ENCODE measurements around the gene NRTN. TPM values are rescaled to one million over a fixed set of nuclear protein-coding genes. Genes with fewer than 3 reads are reported as not detected.

Gene NRTN
- total and polyA plus RNA-seq, 2 of the 13 experiments (the other 11 are each of a cell fraction or from before 2014, with no cell fraction given) = 4.1 to 5.3 TPM

DNA sequence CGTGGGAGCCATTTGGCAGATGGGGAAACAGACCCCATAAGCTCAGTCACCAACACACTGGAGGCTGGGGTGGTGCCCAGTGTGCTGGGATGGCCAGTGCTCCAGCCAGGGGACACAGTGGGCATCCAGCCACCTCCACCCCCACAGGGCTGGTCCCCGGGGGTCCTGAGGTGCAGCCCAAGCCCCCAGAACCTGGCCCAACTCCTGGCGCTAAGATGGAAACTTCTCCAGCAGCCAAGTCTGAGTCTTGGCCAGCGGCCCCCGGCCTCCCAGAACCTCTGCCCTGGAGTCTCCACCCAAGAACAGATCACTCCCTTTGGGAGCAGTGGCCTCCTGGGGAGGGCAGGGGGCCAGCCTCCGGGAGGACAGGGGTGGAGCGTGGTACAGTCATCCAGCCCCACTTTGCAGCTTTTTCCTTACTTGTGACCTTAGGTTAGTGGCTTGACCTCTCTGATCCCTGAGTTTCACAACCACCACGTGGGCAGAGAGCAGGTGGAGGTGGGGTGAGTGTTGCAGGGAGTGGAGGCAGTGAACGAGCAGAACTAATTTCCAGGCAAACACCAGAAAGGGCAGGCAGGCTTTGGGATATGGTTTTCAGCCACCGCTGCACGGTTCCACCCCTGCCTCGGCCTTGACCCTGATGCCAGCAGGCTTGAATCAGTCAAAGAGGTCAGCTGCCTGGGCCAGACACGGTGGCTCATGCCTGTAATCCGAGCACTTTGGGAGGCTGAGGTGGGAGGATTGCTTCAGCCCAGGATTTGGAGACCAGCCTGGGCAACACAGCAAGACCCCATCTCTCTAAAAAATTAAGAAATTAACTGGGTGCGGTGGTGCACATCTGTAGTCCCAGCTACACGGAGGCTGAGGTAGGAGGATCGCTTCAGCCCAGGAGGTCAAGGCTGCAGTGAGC is 4.3 kb upstream of the NRTN start (continued):
- TF ChIP-seq MED1 (CRISPR knock-in tag; IDR thresholded peaks at IDR 0.05) (peak; percentile 46; the same call in 1 of the 2 replicates), ZNF891 (CRISPR knock-in tag; IDR thresholded peaks at IDR 0.05) (0 out of 2 replicates have a peak, but pooled peaks have one; percentile 34), KDM3A (CRISPR knock-in tag; IDR thresholded peaks at IDR 0.05; ENCODE audit: low read depth) (peak; percentile 65; the same call in 1 of the 2 replicates), ZNF441 (CRISPR knock-in tag; IDR thresholded peaks at IDR 0.05; ENCODE audit: borderline replicate concordance) (no peak), ISL2 (CRISPR knock-in tag; IDR thresholded peaks at IDR 0.05) (peak; percentile 28; the same call in 1 of the 2 replicates)
- TF ChIP-seq, protein P1, sequence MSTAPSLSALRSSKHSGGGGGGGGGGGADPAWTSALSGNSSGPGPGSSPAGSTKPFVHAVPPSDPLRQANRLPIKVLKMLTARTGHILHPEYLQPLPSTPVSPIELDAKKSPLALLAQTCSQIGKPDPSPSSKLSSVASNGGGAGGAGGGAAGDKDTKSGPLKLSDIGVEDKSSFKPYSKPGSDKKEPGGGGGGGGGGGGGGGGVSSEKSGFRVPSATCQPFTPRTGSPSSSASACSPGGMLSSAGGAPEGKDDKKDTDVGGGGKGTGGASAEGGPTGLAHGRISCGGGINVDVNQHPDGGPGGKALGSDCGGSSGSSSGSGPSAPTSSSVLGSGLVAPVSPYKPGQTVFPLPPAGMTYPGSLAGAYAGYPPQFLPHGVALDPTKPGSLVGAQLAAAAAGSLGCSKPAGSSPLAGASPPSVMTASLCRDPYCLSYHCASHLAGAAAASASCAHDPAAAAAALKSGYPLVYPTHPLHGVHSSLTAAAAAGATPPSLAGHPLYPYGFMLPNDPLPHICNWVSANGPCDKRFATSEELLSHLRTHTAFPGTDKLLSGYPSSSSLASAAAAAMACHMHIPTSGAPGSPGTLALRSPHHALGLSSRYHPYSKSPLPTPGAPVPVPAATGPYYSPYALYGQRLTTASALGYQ (CRISPR knock-in tag; IDR thresholded peaks at IDR 0.05) = 0 out of 2 replicates have a peak, but pooled peaks have one; percentile 37
- TF ChIP-seq, protein P2, sequence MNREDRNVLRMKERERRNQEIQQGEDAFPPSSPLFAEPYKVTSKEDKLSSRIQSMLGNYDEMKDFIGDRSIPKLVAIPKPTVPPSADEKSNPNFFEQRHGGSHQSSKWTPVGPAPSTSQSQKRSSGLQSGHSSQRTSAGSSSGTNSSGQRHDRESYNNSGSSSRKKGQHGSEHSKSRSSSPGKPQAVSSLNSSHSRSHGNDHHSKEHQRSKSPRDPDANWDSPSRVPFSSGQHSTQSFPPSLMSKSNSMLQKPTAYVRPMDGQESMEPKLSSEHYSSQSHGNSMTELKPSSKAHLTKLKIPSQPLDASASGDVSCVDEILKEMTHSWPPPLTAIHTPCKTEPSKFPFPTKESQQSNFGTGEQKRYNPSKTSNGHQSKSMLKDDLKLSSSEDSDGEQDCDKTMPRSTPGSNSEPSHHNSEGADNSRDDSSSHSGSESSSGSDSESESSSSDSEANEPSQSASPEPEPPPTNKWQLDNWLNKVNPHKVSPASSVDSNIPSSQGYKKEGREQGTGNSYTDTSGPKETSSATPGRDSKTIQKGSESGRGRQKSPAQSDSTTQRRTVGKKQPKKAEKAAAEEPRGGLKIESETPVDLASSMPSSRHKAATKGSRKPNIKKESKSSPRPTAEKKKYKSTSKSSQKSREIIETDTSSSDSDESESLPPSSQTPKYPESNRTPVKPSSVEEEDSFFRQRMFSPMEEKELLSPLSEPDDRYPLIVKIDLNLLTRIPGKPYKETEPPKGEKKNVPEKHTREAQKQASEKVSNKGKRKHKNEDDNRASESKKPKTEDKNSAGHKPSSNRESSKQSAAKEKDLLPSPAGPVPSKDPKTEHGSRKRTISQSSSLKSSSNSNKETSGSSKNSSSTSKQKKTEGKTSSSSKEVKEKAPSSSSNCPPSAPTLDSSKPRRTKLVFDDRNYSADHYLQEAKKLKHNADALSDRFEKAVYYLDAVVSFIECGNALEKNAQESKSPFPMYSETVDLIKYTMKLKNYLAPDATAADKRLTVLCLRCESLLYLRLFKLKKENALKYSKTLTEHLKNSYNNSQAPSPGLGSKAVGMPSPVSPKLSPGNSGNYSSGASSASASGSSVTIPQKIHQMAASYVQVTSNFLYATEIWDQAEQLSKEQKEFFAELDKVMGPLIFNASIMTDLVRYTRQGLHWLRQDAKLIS (CRISPR knock-in tag; IDR thresholded peaks at IDR 0.05) = 0 out of 2 replicates have a peak, but pooled peaks have one; percentile 52
- TF ChIP-seq, protein P3, sequence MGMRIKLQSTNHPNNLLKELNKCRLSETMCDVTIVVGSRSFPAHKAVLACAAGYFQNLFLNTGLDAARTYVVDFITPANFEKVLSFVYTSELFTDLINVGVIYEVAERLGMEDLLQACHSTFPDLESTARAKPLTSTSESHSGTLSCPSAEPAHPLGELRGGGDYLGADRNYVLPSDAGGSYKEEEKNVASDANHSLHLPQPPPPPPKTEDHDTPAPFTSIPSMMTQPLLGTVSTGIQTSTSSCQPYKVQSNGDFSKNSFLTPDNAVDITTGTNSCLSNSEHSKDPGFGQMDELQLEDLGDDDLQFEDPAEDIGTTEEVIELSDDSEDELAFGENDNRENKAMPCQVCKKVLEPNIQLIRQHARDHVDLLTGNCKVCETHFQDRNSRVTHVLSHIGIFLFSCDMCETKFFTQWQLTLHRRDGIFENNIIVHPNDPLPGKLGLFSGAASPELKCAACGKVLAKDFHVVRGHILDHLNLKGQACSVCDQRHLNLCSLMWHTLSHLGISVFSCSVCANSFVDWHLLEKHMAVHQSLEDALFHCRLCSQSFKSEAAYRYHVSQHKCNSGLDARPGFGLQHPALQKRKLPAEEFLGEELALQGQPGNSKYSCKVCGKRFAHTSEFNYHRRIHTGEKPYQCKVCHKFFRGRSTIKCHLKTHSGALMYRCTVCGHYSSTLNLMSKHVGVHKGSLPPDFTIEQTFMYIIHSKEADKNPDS (CRISPR knock-in tag; IDR thresholded peaks at IDR 0.05) = no peak
- TF ChIP-seq, protein P4, sequence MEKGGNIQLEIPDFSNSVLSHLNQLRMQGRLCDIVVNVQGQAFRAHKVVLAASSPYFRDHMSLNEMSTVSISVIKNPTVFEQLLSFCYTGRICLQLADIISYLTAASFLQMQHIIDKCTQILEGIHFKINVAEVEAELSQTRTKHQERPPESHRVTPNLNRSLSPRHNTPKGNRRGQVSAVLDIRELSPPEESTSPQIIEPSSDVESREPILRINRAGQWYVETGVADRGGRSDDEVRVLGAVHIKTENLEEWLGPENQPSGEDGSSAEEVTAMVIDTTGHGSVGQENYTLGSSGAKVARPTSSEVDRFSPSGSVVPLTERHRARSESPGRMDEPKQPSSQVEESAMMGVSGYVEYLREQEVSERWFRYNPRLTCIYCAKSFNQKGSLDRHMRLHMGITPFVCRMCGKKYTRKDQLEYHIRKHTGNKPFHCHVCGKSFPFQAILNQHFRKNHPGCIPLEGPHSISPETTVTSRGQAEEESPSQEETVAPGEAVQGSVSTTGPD (CRISPR knock-in tag; IDR thresholded peaks at IDR 0.05) = peak; percentile 96
- TF ChIP-seq, protein P5, sequence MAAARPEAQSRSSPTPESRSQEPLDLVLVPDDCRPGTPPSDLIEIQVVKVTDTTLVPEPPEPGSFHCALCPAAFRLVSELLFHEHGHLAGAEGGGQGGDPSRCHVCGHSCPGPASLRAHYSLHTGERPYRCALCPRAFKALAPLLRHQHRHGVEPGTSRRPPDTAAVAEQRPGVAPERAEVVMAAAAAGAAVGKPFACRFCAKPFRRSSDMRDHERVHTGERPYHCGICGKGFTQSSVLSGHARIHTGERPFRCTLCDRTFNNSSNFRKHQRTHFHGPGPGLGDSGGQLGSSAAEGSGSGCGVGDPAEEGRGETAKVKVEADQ (CRISPR knock-in tag; IDR thresholded peaks at IDR 0.05; ENCODE audit: borderline replicate concordance) = no peak
- TF ChIP-seq, protein P6, sequence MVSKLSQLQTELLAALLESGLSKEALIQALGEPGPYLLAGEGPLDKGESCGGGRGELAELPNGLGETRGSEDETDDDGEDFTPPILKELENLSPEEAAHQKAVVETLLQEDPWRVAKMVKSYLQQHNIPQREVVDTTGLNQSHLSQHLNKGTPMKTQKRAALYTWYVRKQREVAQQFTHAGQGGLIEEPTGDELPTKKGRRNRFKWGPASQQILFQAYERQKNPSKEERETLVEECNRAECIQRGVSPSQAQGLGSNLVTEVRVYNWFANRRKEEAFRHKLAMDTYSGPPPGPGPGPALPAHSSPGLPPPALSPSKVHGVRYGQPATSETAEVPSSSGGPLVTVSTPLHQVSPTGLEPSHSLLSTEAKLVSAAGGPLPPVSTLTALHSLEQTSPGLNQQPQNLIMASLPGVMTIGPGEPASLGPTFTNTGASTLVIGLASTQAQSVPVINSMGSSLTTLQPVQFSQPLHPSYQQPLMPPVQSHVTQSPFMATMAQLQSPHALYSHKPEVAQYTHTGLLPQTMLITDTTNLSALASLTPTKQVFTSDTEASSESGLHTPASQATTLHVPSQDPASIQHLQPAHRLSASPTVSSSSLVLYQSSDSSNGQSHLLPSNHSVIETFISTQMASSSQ (IDR thresholded peaks at IDR 0.05; ENCODE audit: low read depth) = 0 out of 2 replicates have a peak, but pooled peaks have one; percentile 30
- TF ChIP-seq, protein P6 (CRISPR knock-in tag; IDR thresholded peaks at IDR 0.05; ENCODE audit: borderline replicate concordance) = no peak; the same call in 1 of the 2 replicates
